ENCODE results near the gene NOP10. TPM values are rescaled to one million over a fixed set of nuclear protein-coding genes. Genes with fewer than 3 reads are reported as not detected.

NOP10 gene
- total RNA-seq, 1 donor from 2014 or later, result 137 TPM

DNA sequence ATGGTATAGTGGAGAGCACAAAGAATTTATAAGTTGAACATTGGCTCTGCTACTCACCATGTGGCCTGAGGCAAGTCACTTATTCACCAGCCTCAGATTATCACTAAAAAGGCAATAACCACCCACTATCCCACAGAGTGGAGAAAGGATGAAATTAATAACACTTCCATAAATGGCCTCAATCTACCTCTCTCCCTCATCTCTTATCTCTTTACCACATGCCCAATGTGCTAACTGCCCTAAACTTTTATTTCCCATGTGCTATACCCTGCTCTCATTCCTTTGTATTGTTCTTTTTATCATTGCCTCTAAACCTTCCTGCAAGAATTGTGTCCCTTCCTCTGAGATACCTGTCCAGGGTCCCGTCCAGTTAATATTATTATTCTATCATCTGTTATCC is 31.4 kb downstream of the NOP10 start:
- Mint-ChIP-seq H3K9me3 (ENCODE audit: unreplicated experiment) (peaks cover 1% of the 10 kb centered on the region), H3K4me3 (ENCODE audit: unreplicated experiment) (no peak overlapping the region), H3K4me1 (ENCODE audit: low read depth, unreplicated experiment) (peaks cover 3% of the 10 kb centered on the region), H3K27me3 (ENCODE audit: unreplicated experiment) (peaks cover 2% of the 10 kb centered on the region), H3K27ac (ENCODE audit: unreplicated experiment) (no peak overlapping the region), H3K36me3 (ENCODE audit: unreplicated experiment) (no peaks in the 10 kb centered on the region)
- DNase-seq, result no peak
- TF ChIP-seq, protein P1, sequence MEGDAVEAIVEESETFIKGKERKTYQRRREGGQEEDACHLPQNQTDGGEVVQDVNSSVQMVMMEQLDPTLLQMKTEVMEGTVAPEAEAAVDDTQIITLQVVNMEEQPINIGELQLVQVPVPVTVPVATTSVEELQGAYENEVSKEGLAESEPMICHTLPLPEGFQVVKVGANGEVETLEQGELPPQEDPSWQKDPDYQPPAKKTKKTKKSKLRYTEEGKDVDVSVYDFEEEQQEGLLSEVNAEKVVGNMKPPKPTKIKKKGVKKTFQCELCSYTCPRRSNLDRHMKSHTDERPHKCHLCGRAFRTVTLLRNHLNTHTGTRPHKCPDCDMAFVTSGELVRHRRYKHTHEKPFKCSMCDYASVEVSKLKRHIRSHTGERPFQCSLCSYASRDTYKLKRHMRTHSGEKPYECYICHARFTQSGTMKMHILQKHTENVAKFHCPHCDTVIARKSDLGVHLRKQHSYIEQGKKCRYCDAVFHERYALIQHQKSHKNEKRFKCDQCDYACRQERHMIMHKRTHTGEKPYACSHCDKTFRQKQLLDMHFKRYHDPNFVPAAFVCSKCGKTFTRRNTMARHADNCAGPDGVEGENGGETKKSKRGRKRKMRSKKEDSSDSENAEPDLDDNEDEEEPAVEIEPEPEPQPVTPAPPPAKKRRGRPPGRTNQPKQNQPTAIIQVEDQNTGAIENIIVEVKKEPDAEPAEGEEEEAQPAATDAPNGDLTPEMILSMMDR (IDR thresholded peaks at IDR 0.05; ENCODE audit: partially characterized antibody, unreplicated experiment), result no peak

DNA sequence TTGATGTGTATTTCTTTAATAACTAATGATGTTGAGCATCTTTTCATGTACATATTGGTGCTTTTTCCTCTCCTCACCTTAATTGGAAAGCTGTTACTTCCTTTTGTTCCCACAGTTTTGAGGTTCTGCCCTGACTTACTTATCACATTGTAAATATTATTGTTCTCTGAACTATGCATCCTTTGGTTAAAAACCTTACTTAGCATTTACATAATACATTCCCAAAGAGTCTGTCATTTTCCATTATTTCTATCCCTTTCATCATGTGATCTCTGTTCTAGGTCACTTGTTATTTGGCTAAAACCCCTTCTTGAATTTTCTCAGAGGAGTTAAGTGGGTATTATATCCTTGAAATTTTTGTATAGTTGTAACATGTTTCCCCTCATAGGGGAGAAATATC is 38.3 kb downstream of the NOP10 start:
- Mint-ChIP-seq H3K4me3 (ENCODE audit: unreplicated experiment) (no peak overlapping the region), H3K9me3 (ENCODE audit: unreplicated experiment) (no peaks in the 10 kb centered on the region), H3K27me3 (ENCODE audit: unreplicated experiment) (no peaks in the 10 kb centered on the region), H3K36me3 (ENCODE audit: unreplicated experiment) (no peaks in the 10 kb centered on the region), H3K27ac (ENCODE audit: unreplicated experiment) (no peak overlapping the region), H3K4me1 (ENCODE audit: low read depth, unreplicated experiment) (no peaks in the 10 kb centered on the region)
- no peak for DNase-seq
- TF ChIP-seq, protein P1 (IDR thresholded peaks at IDR 0.05; ENCODE audit: partially characterized antibody, unreplicated experiment), result no peak

DNA sequence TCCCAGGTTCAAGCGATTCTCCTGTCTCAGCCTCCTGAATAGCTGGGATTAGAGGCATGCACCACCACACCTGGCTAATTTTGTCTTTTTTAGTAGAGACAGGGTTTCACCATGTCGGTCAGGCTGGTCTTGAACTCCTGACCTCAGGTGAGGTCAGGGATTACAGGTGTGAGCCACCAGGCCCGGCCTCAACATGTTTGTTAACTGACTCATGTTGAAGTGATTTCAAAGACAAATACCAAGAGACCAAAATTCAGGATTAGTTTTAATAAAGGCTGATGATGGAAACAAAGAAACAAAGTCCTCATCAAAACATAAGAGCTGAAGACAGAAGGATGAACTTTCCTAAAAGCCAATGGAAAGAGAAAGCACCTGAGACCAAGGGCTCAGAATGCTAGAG is 41.9 kb downstream of the NOP10 start:
- no peaks in the 10 kb centered on the region for H3K9me3 Mint-ChIP-seq (ENCODE audit: unreplicated experiment)
- no peaks in the 10 kb centered on the region for H3K27me3 Mint-ChIP-seq (ENCODE audit: unreplicated experiment)
- no peak for DNase-seq
- no peak overlapping the region for H3K4me3 Mint-ChIP-seq (ENCODE audit: unreplicated experiment)
- H3K36me3 Mint-ChIP-seq (ENCODE audit: unreplicated experiment), result no peaks in the 10 kb centered on the region
- TF ChIP-seq, protein P1 (IDR thresholded peaks at IDR 0.05; ENCODE audit: partially characterized antibody, unreplicated experiment), result no peak
- peaks cover 3% of the 10 kb centered on the region for H3K4me1 Mint-ChIP-seq (ENCODE audit: low read depth, unreplicated experiment)
- no peak overlapping the region for H3K27ac Mint-ChIP-seq (ENCODE audit: unreplicated experiment)

DNA sequence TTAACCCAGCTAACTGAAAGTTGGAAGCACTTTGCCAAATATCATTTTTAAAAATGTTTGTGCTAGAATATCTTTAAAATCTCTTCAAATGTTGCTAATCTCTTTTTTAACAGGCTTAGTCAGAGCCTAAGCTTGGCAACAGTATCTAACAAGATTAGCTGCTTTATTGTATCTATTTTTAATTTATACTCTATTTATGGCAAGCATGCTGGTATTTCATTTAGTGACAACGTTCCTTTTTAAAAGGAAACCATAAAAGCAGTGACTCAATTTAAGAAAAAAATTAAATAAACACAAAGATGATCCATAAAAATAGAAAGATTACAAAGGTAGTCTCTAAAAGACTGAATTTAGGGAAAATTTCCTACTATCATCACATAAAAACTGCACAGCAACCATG is 45.9 kb downstream of the NOP10 start:
- TF ChIP-seq, protein P1 (IDR thresholded peaks at IDR 0.05; ENCODE audit: partially characterized antibody, unreplicated experiment), result no peak
- H3K4me1 Mint-ChIP-seq (ENCODE audit: low read depth, unreplicated experiment), result peaks cover 3% of the 10 kb centered on the region
- H3K9me3 Mint-ChIP-seq (ENCODE audit: unreplicated experiment), result no peaks in the 10 kb centered on the region
- no peak overlapping the region for H3K27ac Mint-ChIP-seq (ENCODE audit: unreplicated experiment)
- no peak overlapping the region for H3K4me3 Mint-ChIP-seq (ENCODE audit: unreplicated experiment)
- H3K36me3 Mint-ChIP-seq (ENCODE audit: unreplicated experiment), result peaks cover 1% of the 10 kb centered on the region
- no peaks in the 10 kb centered on the region for H3K27me3 Mint-ChIP-seq (ENCODE audit: unreplicated experiment)
- no peak for DNase-seq

DNA sequence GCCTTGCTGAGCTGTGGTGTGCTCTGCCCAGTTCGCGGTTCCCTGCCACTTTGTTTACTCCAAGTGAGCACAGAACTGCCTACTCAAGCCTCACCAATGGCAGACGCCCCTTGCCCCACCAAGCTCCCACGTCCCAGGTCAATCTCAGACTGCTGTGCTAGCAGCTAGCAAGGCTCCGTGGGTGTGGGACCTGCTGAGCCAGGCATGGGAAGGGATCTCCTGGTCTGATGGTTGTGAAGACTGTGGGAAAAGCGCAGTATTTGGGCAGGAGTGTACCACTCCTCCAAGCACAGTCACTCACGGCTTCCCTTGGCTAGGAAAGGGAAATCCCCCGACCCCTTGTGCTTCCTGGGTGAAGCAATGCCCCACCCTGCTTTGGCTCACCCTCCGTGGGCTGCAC is 50.3 kb downstream of the NOP10 start:
- peaks cover 2% of the 10 kb centered on the region for H3K9me3 Mint-ChIP-seq (ENCODE audit: unreplicated experiment)
- peaks cover 21% of the 10 kb centered on the region for H3K36me3 Mint-ChIP-seq (ENCODE audit: unreplicated experiment)
- H3K27me3 Mint-ChIP-seq (ENCODE audit: unreplicated experiment), result peaks cover 5% of the 10 kb centered on the region
- no peak overlapping the region for H3K4me3 Mint-ChIP-seq (ENCODE audit: unreplicated experiment)
- TF ChIP-seq, protein P1 (IDR thresholded peaks at IDR 0.05; ENCODE audit: partially characterized antibody, unreplicated experiment), result no peak
- H3K4me1 Mint-ChIP-seq (ENCODE audit: low read depth, unreplicated experiment), result peaks cover 3% of the 10 kb centered on the region
- DNase-seq, result no peak
- H3K27ac Mint-ChIP-seq (ENCODE audit: unreplicated experiment), result no peak overlapping the region

Small RNA genes lying within 50 kb of the gene (microRNA-seq; reads per million reads assigned to microRNA genes)
- gene MIR1233-1 (ENCODE audit: unreplicated experiment), result not detected

Other genes with a start within 250 kb of the NOP10 start
- 47.4 TPM for gene EMC7, start 241.3 kb downstream of the NOP10 start, total RNA-seq (ENCODE audit: unreplicated experiment)
- 1.7 TPM for gene PGBD4, start 241.1 kb downstream of the NOP10 start, total RNA-seq (ENCODE audit: unreplicated experiment)
- gene KATNBL1, start 133.0 kb downstream of the NOP10 start, total RNA-seq (ENCODE audit: unreplicated experiment), result 64.7 TPM
- gene EMC4, start 118.1 kb downstream of the NOP10 start, total RNA-seq (ENCODE audit: unreplicated experiment), result 98.4 TPM
- gene SLC12A6, start 5.4 kb downstream of the NOP10 start, total RNA-seq (ENCODE audit: unreplicated experiment), result 43.3 TPM
- not detected for gene NUTM1, start 179 bp upstream of the NOP10 start, total RNA-seq (ENCODE audit: unreplicated experiment)
- 107 TPM for gene LPCAT4, start 24.1 kb upstream of the NOP10 start, total RNA-seq (ENCODE audit: unreplicated experiment)
- gene GOLGA8A, start 94.7 kb upstream of the NOP10 start, total RNA-seq (ENCODE audit: unreplicated experiment), result 85.7 TPM
- 161 TPM for gene GOLGA8B, start 240.5 kb upstream of the NOP10 start, total RNA-seq (ENCODE audit: unreplicated experiment)

Measured in glutamatergic neuron (in vitro differentiated cells).